Left colon (tissue), 2 donors: ENCODE measurements around the gene UCN3. TPM values are rescaled to one million over a fixed set of nuclear protein-coding genes. Genes with fewer than 3 reads are reported as not detected.

Experiments used
- ATAC-seq: fragments of 200-7000 bp; cut with Tn5 transposase; one replicate; pipeline ENCODE4 v1.9.1; 2020; ENCODE audit warnings: mild to moderate bottlenecking, moderate library complexity
- DNase-seq, 2 donors: peaks; one replicate each; pipeline ENCODE4 v3.0.0-alpha.2; 2020
- intact Hi-C, 2 donors: fragments of 100-400 bp; cut with DNase I in 1 of 2; cut with micrococcal nuclease in 1 of 2; formaldehyde crosslinking; loops; one replicate each; pipeline versions ENCODE4 v1.11.2 to v1.14.0; 2022; cut with DNase I, micrococcal nuclease
- long read RNA-seq: library from polyadenylated mRNA; unstranded; transcript quantifications from one replicate; pipeline ENCODE4 v2.0.0, GENCODE V29; 2021
- total RNA-seq, 2 donors: library from RNA; stranded (reverse); fragmentation: NEBNext Ultra II Directional; extraction: Animal tissue kit (Norgen Biotek cat#: 25700); gene quantifications; one replicate each; pipeline ENCODE4 v1.2.1, GENCODE V29; 2021
- donor health status: DM: no; HTN: no; CAD: no.
- donor health status: DM: yes; HTN: yes; CAD: no.

UCN3 gene, protein sequence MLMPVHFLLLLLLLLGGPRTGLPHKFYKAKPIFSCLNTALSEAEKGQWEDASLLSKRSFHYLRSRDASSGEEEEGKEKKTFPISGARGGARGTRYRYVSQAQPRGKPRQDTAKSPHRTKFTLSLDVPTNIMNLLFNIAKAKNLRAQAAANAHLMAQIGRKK
- 1 to 10 TPM; 4.5 to 6.1 TPM for total RNA-seq
- long read RNA-seq, partial matches to known transcripts: 0 of 4 reads
- long read RNA-seq, other reads (novel, unspliced or antisense): 4 of 4 reads

DNA sequence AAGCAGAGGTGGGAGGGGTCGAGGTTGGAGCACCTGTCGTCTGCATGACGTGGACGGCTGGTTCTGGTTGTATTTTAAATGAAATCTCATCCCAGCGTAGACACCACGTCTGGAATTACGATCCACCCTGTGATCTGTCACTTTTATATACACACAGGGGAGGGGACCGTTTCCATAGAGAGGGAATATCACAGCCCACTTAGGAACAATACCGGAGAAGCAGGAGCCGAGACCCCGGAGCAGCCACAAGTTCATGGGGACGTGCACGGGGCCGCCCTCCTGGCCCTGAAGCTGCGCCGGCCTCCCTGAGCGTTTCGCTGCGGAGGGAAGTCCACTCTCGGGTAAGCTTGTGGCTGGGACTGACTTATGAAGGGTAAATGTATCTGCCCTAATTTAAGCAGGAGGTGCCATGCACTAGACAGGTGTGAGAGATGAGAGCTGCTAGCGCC, at the start of gene UCN3:
Gene UCN3, plus strand, starts transcription at position 77 of the 449 bp plus-strand sequence. CDS start 8,755 bp downstream, outside the sequence.
- intact Hi-C loops: no loop called here
- DNase-seq (peak in 1 of 2 donors; percentile 11), ATAC-seq (peak; percentile 30)

DNA sequence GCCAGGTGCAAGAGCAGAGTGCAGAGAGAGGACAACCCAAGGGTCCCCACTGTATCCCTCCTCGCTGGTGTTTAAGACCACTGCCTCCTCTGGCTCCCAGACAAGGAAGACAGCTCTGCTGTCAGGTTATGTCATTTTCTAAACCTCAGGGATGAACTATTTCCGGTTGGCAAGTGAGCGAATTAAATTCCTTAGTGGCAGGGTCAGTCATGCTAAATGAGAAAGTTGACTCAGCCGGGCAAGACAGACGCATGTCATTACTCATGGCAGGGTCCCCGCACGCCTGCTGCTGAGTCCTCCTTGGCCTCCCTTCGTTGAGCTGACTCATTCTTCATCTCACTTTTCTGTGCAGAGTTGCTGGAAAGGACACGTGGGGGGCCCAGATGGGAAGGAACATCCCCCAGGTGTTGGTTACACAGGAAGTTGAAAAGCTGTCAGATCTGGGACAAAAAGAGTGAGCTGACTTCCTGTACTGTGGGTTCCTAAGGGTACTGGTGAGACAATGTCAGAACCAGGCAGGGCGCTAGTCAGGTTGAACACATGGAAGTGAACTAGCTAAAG, 47.1 kb upstream of the UCN3 start:
- DNase-seq (no peak), ATAC-seq (no peak)
- intact Hi-C loops: no loop called here

DNA sequence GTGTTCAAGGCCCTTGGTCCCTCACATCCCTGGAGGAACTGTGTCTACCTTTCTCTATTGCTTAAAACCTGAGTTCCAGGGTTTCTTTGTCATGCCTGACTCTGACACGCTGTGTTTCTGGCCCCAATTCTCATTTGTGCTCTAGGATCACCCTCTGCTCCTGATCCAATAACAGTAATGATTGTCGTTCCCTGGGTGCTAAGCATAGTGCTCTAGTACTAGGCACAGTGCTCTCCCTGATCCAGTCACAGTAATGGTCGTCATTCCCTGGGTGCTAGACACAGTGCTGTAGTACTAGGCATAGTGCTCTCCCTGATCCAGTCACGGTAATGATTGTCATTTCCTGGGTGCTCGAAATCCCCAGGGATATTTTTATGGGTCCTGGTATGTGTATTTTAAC, 46.6 kb upstream of the UCN3 start:
- DNase-seq: no peak
- no peak for ATAC-seq
- intact Hi-C loops: no loop called here

DNA sequence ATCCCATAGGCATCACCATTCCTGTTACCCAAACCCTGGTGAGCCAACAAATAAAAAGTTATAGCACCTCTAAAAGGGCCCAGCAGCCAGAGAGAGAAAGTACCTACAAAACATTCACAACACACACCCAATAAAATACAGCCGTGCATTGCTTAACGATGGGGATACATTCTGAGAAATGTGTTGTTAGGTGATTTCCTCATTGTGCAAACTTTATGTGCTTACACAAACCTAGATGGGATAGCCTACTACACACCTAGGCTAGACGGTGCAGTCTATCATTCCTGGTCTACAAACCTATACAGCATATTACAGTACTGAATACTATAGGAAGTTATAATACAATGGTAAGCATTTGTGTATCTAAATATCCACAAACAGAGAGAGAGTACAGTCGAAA, 44.9 kb upstream of the UCN3 start:
- ATAC-seq: peak; percentile 82
- no peak for DNase-seq
- intact Hi-C loops: no loop called here

DNA sequence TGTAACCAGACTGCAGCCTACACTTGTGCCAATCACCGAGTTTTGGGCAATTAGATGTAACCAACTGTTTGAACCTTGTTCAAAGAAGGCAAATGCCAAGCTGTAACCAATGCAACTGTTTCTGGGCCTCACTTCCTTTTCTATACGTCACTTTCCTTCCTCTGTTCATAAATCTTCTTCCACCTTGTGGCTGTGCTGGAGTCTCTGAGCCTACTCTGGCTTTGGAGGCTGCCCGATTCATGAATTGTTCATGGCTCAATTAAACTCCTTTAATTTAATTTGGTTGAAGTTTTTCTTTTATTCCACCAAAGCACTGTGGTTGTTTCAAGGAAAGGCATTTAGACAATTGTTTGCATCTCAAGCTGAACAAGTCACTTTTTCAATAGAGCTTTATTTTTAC, 43.5 kb upstream of the UCN3 start:
- no peak for ATAC-seq
- DNase-seq: no peak
- intact Hi-C loops: no loop called here

DNA sequence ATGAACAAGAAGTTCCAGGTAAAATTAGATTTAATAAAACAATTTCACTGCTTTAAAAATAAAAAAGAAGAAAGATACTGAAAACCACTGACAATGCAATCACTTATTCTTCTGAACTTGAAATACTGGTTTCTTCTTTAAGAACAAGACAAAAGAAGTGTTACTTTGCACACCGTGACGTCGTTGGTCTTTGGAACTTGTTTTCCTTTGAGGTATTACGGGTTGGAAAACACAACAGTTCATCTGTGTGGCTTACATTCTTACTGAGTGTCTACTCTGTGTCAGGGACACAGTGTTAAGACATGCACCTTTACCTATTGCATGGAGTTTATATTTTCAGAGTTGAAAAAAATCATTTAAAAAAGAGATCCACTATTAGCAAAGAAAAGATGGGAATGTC, 41.3 kb upstream of the UCN3 start:
- no peak for ATAC-seq
- intact Hi-C loops: no loop called here
- DNase-seq: no peak

DNA sequence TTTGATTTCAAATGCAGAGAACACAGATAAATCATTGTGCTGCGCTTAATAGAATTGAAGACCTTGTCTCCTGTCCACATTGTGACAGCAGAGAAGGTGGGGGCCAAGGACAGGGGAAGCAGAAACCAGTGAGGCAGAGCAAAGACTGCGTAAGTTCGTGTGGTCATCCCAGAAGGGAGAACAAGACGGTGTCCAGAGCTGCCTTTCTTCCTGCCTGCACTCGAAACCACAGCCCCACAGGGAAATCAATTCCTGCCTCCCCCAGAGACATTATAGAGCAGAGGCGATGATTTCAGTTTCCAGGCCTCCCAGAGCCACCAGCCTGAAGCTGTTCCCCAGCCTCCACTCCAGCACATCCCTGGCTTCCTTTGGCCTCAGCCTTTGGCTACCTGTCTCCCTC, 39.7 kb upstream of the UCN3 start:
- ATAC-seq: no peak
- DNase-seq: no peak
- intact Hi-C loops: no loop called here

DNA sequence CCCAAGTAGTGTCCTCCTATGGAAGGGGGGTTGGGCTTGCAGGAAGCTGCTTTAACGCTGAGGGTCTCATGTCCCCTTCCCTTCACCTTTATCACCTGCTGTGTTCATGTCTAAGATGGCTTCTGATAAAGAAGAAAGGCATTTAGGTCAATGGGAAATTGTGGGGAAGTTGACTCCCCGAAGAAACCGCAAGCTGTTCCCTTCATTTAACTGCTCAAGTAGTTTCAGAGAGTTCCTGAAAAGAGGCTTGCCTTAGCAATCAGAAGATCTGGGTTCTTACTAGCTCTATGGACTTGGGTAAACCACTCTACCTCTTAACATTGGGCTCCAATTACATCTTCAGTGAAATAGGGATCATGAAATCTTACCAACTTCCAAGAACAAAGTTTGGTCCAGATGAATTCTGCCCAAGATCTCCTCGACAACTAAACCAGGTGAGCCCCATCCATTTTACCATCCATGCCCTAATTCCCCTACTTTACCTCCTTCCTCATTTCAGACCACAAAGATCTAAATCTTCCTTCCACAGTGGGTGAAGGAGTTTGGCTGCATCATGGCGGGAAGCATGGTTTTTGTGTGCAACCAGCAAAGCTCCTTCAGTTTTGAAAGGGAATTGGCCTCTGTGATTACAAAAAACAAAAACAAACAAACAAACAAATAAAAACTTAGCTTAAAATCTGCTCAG, 30.4 kb upstream of the UCN3 start:
- intact Hi-C loops: no loop called here
- DNase-seq (no peak), ATAC-seq (no peak)

DNA sequence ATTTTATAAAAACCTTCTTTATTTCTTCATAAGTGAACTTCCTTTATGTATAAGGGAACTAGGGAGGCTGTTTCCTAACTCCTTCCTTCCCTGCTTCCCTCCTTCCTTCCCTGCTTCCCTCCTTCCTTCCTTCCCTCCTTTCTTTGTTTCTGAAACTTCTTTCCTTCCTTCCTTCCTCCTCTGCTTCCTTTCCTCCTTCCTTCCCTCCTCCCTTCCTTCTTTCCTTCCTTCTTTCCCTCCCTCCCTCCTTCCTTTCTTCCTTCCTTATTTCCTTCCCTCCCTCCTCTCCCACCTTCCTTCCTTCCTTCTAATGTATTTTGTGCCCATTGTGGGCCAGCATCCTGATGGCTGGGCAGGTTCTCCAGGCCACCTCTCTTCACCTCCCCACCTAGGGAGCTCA, 26.8 kb upstream of the UCN3 start:
- no peak for DNase-seq
- no peak for ATAC-seq
- intact Hi-C loops: no loop called here

DNA sequence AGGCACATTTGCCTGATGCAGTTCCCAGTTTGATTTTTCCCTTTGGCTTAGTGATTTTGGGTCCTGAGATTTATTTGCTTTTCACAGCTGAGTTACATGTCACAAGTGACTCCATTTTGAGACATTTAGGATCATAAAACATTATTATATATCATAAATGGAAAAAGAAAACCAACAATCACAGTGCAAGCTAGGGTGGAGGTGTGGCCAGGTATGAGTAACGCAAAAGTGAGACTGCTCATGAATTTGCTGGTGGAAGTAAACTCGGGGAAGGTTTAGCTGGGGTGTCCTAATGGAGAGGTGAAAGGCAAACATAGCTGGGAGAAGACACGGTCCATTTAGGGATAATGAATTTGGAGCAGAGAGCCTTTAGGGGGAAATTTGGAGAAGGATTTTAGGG, 21.7 kb upstream of the UCN3 start:
- DNase-seq (peak; percentile 19 to 38), ATAC-seq (peak; percentile 97)
- intact Hi-C loops: no loop called here

DNA sequence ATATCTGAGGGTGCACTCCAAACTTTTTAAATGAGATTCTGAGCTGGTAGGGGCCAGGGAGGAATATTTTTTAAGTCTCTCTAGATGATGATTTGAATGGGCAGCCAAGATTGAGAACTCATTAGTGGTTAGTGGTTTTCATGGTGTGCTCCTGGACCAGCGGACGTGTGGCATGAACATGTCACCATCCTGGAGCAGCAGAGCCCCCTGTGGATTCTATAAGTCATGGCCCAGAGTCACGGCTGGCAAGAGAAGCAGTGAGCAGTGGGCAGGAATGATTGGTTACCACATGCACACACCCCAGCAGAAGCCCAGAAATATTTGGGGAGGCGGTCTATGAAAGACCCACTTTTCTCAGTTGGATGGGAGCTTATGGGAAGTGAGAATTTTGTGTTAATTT, 21.2 kb upstream of the UCN3 start:
- intact Hi-C loops: no loop called here
- ATAC-seq: no peak
- DNase-seq: no peak

DNA sequence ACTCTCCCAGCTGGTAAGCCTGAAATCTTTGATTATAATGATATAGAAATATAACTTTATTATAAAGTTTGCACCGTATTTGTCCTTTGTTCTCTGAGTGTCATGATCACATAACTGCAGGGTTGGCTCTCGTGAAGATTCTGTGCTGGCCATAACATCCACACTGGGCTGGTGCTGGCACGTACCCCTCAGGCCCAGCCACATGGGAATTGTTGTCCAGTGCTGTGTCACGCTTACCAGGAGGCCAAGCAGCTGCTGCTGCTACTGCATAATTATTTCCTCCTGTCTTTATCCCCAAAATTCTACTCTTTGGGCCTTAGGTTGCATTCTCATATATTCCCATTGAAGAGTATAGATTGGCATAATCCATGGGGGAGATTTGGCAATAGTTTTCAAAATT, 20.8 kb upstream of the UCN3 start:
- intact Hi-C loops: no loop called here
- ATAC-seq (no peak), DNase-seq (no peak)

DNA sequence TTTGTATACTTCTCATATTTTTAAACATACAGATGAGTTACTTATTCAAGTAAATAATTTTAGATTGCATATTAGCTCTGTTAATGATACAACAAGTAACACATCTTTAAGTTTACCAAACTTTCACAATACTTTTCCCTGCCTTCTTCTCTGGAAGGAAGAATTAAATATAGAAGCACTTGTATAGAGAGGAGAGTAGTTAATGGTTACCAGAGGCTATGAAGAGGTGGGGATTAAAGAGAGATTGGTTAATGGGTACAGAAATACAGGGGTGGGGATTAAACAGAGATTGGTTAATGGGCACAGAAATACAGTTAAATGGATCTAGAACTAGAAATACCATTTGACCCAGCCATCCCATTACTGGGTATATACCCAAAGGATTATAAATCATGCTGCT, 20.0 kb upstream of the UCN3 start:
- DNase-seq (no peak), ATAC-seq (peak; percentile 59)
- intact Hi-C loops: no loop called here

DNA sequence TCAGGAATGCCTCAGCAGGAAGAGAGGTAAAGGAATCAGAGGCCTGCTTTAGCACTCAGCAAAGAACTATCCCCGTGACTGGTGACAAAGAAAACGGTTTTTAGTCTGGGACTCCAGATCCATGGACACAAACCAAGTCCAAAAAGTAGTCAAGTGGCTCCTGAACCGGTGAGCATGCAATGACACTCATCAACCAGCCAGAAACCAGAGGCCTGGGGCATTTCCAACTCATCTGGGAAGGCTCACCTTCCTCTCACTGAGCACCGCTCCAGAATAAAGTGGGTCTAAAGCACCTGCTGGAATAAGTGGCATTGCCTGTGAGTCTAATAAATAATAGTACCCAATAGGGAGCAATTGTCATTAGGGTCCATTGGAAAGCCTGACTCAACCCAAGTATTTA, 17.9 kb upstream of the UCN3 start:
- ATAC-seq: no peak
- DNase-seq: no peak
- intact Hi-C loops: no loop called here

DNA sequence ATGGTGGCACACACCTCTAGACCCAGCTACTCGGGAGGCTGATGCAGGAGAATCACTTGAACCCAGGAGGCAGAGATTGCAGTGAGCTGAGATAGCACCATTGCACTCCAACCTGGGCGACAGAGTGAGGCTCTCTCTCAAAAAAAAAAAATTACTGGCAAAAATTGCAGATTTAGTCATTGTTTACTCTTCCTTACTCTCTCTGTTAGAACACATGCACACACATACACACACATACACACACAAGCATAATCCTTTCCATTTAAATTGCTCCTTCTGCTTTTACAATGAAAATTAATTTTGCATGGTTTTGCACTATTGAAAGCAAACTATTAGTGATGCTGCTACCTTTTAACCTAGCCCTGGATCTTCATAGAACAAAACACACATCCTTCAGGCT, 15.4 kb upstream of the UCN3 start:
- intact Hi-C loops: no loop called here
- ATAC-seq (no peak), DNase-seq (no peak)

DNA sequence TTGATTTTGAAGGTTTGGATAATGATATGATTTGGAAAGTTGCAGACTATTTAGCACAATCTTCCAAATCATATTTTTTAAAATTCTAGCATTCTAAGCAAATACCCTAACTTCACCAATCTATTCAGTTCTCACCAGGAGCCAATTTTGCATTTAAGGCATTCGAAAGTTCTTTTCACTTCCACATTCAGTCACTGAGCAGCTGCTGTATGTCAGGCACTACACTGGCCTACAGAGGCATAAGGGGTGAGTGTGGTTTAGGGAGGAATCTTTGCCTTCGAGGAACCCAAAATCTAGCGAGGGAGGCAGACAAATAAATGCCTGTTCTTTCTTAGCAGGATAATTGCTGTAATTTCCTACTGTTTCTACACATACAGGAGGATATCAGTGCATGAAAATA, 10.7 kb upstream of the UCN3 start:
- no peak for DNase-seq
- ATAC-seq: no peak
- intact Hi-C loops: no loop called here

DNA sequence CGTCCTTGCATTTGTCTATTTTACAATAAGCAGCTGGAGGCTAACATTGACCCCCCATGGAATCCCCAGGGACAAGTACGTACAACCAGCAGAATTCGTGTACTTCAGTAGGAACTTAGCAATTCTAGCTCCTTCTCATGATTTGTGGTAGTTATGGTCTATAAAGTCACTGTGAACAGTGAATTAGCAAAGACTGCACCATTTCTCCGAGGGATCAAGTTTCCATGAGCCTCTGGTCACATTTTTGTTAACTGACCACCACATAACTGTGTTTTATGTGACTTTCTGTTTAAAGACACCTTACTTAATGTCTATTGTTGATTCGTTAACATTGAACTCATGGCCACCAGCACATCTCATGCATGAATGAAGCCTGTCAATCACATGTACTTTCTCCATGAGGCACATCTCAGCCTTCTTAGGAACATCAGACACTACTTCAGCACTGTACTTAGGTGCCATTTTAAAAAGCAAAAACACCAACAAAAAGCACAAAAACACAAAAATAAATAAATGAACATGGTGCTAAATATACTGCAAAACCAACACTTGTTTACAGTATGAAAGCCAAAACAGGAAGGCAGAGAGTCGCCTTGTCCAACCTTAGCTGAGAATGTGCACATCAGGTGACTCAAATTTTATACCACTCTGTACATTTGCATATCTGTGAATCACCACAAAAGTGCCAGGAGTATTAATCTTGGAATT, 9.0 kb upstream of the UCN3 start:
- no peak for ATAC-seq
- intact Hi-C loops: no loop called here
- no peak for DNase-seq

DNA sequence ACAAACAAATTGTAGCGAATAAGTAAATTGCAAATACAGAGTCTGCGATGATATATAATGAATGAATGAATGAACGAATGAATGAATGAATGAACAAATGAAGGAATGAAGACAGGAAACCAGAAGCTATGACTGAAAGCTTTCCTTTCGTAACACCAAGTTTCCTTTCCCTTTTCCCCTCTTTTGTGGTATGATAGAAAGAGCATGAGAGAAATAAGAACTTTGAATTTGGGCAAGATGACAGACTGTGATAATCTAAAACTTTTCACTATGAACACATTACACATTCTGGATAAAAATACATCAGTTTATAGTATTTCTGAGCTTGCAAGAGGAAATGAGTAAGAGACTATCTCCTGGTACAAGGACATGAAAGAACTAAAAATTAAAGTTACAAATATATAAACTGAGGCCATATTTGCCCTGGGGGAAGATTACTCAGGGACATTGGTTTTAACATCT, 8.4 kb upstream of the UCN3 start:
- no peak for ATAC-seq
- intact Hi-C loops: no loop called here
- no peak for DNase-seq

DNA sequence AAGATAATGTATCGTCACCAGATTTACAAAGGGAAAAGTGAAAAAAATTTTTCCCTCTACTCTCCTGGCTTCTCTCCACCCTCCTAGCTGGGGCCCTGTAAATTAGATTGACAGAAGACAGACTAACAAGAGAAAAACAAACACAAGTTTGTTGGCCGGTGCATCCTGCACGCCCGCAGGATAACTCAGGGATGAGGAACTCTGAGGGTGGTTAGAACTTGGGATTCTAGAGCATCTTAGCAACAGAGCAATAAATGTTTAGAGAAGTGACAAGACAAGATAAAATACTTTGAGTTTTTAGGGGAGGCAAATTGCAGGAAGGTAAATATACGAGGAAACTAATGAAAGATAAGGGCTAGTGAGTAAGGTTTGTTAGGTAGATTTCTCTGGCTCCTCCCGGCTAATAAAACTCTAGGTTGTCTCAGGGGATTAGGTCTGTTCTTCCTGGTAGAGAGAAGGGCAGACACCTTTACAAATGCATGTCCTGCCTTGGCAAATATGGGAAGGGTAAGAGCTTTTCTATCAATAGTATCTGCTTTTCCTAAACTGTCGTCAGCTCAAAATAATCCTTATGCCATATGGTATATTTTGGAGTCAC, 4.3 kb upstream of the UCN3 start:
- ATAC-seq (peak; percentile 95), DNase-seq (no peak)
- intact Hi-C loops: no loop called here

DNA sequence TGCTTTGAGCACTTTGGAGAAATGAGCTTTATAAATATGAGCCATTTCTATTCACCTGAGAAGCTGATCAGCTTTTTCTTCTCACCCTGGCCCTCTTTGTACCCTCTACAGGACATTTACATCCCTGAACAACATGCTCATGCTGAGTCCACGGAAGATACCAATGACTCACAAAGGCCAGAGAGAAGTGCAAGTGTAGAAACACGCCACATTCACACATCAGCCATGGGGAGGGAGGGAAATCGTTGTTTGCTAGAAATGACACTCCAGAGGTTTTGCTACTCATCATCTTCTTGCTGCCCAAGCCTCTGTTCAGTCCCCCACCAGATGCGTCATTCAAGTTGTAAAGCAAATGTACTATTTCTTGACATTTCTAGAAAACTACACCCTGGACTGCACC, 2.8 kb upstream of the UCN3 start:
- DNase-seq (no peak), ATAC-seq (no peak)
- intact Hi-C loops: no loop called here
